Smooth muscle cell (in vitro differentiated cells): ENCODE results near the gene USP28. TPM values are rescaled to one million over a fixed set of nuclear protein-coding genes. Genes with fewer than 3 reads are reported as not detected.
"Not testable (repeated sequence)": the region's sequence is repeated elsewhere in the genome, so short reads cannot be mapped to it uniquely, and the experiment has no call there.

Experiments
- DNase-seq: peaks from one replicate; lab custom pipeline; 2025; ENCODE audit not compliant: unreplicated experiment; lab: John Stamatoyannopoulos, UW
- H2AFZ ChIP-seq: fragments of 200-600 bp; sonication (generic); 2 replicates; pipeline ENCODE4 v1.6.0; 2016; ENCODE audit warnings: antibody characterized with exemption, low read depth, mild to moderate bottlenecking
- H3F3A ChIP-seq: fragments of 200-600 bp; sonication (generic); 2 replicates; pipeline ENCODE4 v1.6.0; 2017; ENCODE audit warnings: antibody characterized with exemption, low read depth
- H3K27ac ChIP-seq: fragments of 200-600 bp; sonication (generic); 2 replicates; pipeline ENCODE4 v1.5.1; 2016; ENCODE audit warnings: low read depth, mild to moderate bottlenecking
- H3K27me3 ChIP-seq: fragments of 200-600 bp; sonication (generic); 2 replicates; pipeline ENCODE4 v1.6.1; 2016; ENCODE audit warnings: low read depth, mild to moderate bottlenecking
- H3K36me3 ChIP-seq: fragments of 200-600 bp; sonication (generic); 2 replicates; pipeline ENCODE4 v1.5.1; 2016; ENCODE audit warnings: low read depth
- H3K4me1 ChIP-seq: fragments of 200-600 bp; sonication (generic); 2 replicates; pipeline ENCODE4 v1.5.1; 2016; ENCODE audit warnings: low read depth
- H3K4me2 ChIP-seq: fragments of 200-600 bp; sonication (generic); 2 replicates; pipeline ENCODE4 v1.6.0; 2016; ENCODE audit warnings: mild to moderate bottlenecking
- H3K4me3 ChIP-seq: fragments of 200-600 bp; sonication (generic); 2 replicates; pipeline ENCODE4 v1.5.1; 2016; ENCODE audit warnings: mild to moderate bottlenecking
- H3K79me2 ChIP-seq: fragments of 200-600 bp; sonication (generic); 2 replicates; pipeline ENCODE4 v1.6.0; 2016; ENCODE audit warnings: low read depth, mild to moderate bottlenecking
- H3K9ac ChIP-seq: fragments of 200-600 bp; sonication (generic); 2 replicates; pipeline ENCODE4 v1.6.0; 2016; ENCODE audit warnings: low read depth
- H3K9me3 ChIP-seq: fragments of 200-600 bp; sonication (generic); replicated peaks from 2 replicates; pipeline ENCODE4 v1.5.1; 2016; ENCODE audit warnings: low read depth
- H4K20me1 ChIP-seq: fragments of 200-600 bp; sonication (generic); 2 replicates; pipeline ENCODE4 v1.6.0; 2016; ENCODE audit warnings: low read depth
- WGBS: methylation state at CpG from one replicate; pipeline ENCODE4 v1.1.7; 2016; ENCODE audit warnings: low lambda C conversion rate; 5-methylcytosine and 5-hydroxymethylcytosine counted together
- polyA plus RNA-seq: library from polyadenylated mRNA; unstranded; fragments of >200 nt; fragmentation: Nextera tagmentation; extraction: Ambion mirVana; gene quantifications from 2 replicates; pipeline ENCODE4 v1.2.1, GENCODE V29; 2016
- total RNA-seq: library from RNA; depleted of rRNA; stranded (reverse); fragments of >200 nt; gene quantifications from 2 replicates; pipeline ENCODE4 v1.2.3, GENCODE V29; 2014
- TF ChIP-seq, protein P1 (sequence below): fragments of 200-600 bp; sonication (generic); IDR thresholded peaks from 2 replicates; pipeline ENCODE4 v1.5.1; 2017; ENCODE audit warnings: borderline replicate concordance, mild to moderate bottlenecking, antibody characterized with exemption; ENCODE audit not compliant: insufficient read depth, poor library complexity, severe bottlenecking

Gene USP28
- total and polyA plus RNA-seq, 2 experiments from 2014 or later: 18.6 to 50.5 TPM

DNA sequence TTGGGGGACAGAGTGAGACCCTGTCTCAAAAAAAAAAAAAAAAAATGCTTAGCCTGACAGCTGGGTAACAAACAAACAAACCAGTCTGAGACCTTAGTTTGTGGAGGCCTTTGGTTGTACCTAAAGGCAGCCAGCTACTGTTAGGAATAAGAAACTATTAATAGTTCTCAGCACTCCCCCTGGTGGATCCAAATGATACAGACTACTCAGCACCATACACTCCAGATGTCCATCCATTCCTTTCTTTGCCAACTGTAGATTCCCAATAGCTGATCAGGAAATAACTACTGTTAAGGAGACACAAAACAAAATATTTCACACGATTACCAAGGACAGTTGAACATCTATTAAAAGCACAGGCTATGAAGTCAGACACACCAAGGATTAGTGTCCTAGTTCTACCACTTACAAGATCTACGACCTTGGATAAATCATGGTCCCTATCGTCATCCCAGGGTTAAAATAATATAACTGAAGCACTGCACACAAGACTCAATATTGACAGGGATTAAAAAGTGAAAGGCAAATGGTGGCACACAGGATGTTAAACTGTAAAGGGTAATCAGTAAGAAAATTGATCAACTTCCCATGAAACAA lies 78.6 kb downstream of the USP28 start:
- no peak overlapping the region for H3K27ac ChIP-seq
- no peak overlapping the region for H3K4me3 ChIP-seq
- no peaks in the 10 kb centered on the region for H3K27me3 ChIP-seq
- no peak overlapping the region for H3K4me2 ChIP-seq
- TF ChIP-seq, protein P1, sequence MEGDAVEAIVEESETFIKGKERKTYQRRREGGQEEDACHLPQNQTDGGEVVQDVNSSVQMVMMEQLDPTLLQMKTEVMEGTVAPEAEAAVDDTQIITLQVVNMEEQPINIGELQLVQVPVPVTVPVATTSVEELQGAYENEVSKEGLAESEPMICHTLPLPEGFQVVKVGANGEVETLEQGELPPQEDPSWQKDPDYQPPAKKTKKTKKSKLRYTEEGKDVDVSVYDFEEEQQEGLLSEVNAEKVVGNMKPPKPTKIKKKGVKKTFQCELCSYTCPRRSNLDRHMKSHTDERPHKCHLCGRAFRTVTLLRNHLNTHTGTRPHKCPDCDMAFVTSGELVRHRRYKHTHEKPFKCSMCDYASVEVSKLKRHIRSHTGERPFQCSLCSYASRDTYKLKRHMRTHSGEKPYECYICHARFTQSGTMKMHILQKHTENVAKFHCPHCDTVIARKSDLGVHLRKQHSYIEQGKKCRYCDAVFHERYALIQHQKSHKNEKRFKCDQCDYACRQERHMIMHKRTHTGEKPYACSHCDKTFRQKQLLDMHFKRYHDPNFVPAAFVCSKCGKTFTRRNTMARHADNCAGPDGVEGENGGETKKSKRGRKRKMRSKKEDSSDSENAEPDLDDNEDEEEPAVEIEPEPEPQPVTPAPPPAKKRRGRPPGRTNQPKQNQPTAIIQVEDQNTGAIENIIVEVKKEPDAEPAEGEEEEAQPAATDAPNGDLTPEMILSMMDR: peak; percentile 53
- no peaks in the 10 kb centered on the region for H3K36me3 ChIP-seq
- H3K9ac ChIP-seq: no peak overlapping the region
- H4K20me1 ChIP-seq: no peaks in the 10 kb centered on the region
- no peaks in the 10 kb centered on the region for H3K79me2 ChIP-seq
- no peak overlapping the region for H2AFZ ChIP-seq
- no peak for DNase-seq
- WGBS: 76% methylated on average over 3 of the region's 3 CpGs
- no peaks in the 10 kb centered on the region for H3K9me3 ChIP-seq
- H3K4me1 ChIP-seq: no peaks in the 10 kb centered on the region
- H3F3A ChIP-seq: no peaks in the 10 kb centered on the region

DNA sequence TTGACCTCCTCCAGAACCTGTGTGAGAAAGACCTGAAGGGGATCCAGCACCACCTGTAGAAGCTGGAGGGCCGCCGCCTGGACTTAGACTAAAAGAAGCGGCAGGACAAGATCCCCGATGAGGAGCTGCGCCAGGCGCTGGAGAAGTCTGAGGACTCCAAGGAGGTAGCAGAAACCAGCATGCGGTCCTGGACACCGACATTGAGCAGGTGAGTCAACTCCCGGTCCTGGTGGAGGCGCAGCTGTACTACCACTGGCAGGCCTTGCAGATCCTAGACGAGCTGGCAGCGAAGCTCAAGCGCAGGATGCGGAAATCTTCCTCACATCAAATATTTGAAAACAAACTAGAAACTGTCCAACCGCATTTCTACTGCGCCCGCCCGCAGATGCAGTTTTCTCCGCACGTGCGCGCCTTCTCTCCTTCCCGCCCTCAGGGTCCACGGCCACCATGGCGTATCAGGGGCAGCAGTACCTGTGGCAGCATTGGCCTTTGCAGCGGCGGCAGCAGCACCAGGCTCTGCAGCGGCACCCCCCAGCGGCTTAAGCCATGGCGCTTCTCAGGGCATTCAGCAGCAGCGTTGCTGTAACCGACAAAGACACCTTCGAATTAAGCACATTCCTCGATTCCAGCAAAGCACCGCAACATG lies 85.6 kb downstream of the USP28 start:
- Histone ChIP-seq H3K79me2 (no peaks in the 10 kb centered on the region), H3K27ac (no peak overlapping the region), H4K20me1 (no peaks in the 10 kb centered on the region), H3K4me2 (no peak overlapping the region), H3K9me3 (no peaks in the 10 kb centered on the region), H2AFZ (no peak overlapping the region), H3K36me3 (no peaks in the 10 kb centered on the region), H3K9ac (no peak overlapping the region), H3F3A (no peaks in the 10 kb centered on the region), H3K4me3 (no peak overlapping the region), H3K27me3 (no peaks in the 10 kb centered on the region), H3K4me1 (no peaks in the 10 kb centered on the region)
- TF ChIP-seq, protein P1: no peak
- no peak for DNase-seq
- 95% methylated on average over 35 of the region's 35 CpGs for WGBS

DNA sequence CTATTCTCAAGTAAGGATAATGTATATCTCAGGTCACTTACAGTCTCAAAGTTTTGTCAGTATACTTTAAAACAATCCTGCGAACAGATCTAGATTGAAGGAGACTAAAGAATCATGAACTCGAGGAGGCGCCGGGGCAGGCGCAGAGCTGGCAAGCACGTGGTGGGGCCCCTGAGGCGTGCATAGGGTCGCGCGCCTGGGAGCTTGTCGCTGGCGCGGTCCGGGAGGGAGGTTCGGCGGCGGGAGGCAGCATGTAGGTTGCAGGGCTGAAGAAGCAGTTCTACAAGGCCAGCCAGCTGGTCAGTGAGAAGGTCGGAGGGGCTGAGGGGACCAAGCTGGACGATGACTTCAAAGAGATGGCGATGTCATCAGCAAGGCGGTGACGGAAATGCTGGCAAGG lies 86.4 kb downstream of the USP28 start:
- H3K4me3 ChIP-seq, H3K4me1 ChIP-seq, H3F3A ChIP-seq, H3K9ac ChIP-seq, H3K4me2 ChIP-seq, H3K27ac ChIP-seq, H3K9me3 ChIP-seq, H3K79me2 ChIP-seq, H2AFZ ChIP-seq, H3K27me3 ChIP-seq, DNase-seq, H4K20me1 ChIP-seq, H3K36me3 ChIP-seq: not testable (repeated sequence)
- WGBS: 96% methylated on average over 22 of the region's 22 CpGs

DNA sequence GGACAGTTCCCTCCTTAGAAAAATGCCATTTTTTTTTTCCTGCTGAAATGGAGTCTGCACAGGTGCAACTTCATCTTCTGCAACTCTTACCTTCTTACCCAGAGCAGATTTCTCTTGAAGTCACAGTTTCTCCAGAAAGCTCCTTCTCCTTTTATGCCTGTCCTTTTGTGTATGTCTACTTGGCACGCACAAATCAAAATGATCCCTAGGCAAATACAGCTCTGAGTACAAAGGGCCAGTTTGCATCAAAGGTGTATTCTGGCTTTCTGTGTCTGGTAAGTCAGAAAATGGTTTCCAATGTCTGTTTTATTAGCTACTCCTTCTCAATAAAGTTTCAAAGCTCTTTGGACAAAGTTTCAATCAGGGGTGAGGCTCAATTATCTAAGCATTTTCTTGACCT lies 93.2 kb downstream of the USP28 start:
- Histone ChIP-seq H4K20me1 (no peaks in the 10 kb centered on the region), H3K9me3 (no peaks in the 10 kb centered on the region), H3K36me3 (no peaks in the 10 kb centered on the region), H3F3A (no peaks in the 10 kb centered on the region), H3K4me2 (no peak overlapping the region), H3K79me2 (no peaks in the 10 kb centered on the region), H2AFZ (no peak overlapping the region), H3K27ac (no peak overlapping the region), H3K4me3 (no peak overlapping the region), H3K27me3 (peaks cover 6% of the 10 kb centered on the region), H3K4me1 (no peaks in the 10 kb centered on the region), H3K9ac (no peak overlapping the region)
- 100% methylated on average over 1 of the region's 1 CpG for WGBS
- TF ChIP-seq, protein P1: no peak
- no peak for DNase-seq
